Psoas muscle (tissue), 8 donors: ENCODE measurements around the gene WDR48. TPM values are rescaled to one million over a fixed set of nuclear protein-coding genes. Genes with fewer than 3 reads are reported as not detected.

Experiments used
- ATAC-seq, 4 donors: fragments of 200-7000 bp; cut with Tn5 transposase; one replicate each; pipeline ENCODE4 v1.9.1; 2020; ENCODE audit warnings: moderate library complexity in 3 of 4, mild to moderate bottlenecking in 2 of 4
- DNase-seq, 2 donors: peaks; one replicate each; pipeline ENCODE4 v3.0.0-alpha.2; 2020
- H3K27ac ChIP-seq: fragments of 200-600 bp; one replicate; pipeline ENCODE4 v1.8.0; 2022
- H3K27me3 ChIP-seq, 3 donors: fragments of 200-600 bp in 1 of 3; one replicate each; pipeline versions ENCODE4 v1.6.1 to v1.8.0; 2013 to 2022; ENCODE audit warnings: low read length in 2 of 3, mild to moderate bottlenecking in 2 of 3, moderate library complexity in 1 of 3; ENCODE audit not compliant: insufficient read depth in 3 of 3
- H3K36me3 ChIP-seq, 2 donors: fragments of 200-600 bp in 1 of 2; one replicate each; pipeline versions ENCODE4 v1.6.1 to v1.8.0; 2013 to 2022; ENCODE audit warnings: low read depth in 1 of 2, mild to moderate bottlenecking in 1 of 2, moderate library complexity in 1 of 2; ENCODE audit not compliant: insufficient read depth in 1 of 2
- H3K4me1 ChIP-seq: fragments of 200-600 bp; one replicate; pipeline ENCODE4 v1.8.0; 2022
- H3K4me3 ChIP-seq: fragments of 200-600 bp; one replicate; pipeline ENCODE4 v1.8.0; 2022; ENCODE audit warnings: mild to moderate bottlenecking
- H3K9me3 ChIP-seq: fragments of 200-600 bp; one replicate; pipeline ENCODE4 v1.8.0; 2022
- CTCF ChIP-seq: fragments of 200-600 bp; IDR thresholded peaks from one replicate; pipeline ENCODE4 v1.8.0; 2022; ENCODE audit warnings: antibody characterized with exemption
- WGBS, 3 donors: extraction: QIAGEN DNeasy Blood & Tissue Kit; methylation state at CpG; one replicate each; pipeline versions ENCODE4 v1.1.6 to v1.1.7; 2013; 5-methylcytosine and 5-hydroxymethylcytosine counted together
- intact Hi-C, 2 donors: fragments of 100-400 bp; cut with DNase I; formaldehyde crosslinking; loops; one replicate each; pipeline versions ENCODE4 v1.11.0 to v1.14.2; 2022
- polyA plus RNA-seq, 3 donors: library from polyadenylated mRNA; stranded (reverse); fragments of 200-250 nt; gene quantifications; one replicate each; pipeline ENCODE4 v1.2.3, GENCODE V29; 2013
- total RNA-seq, 4 donors: library from RNA; stranded (reverse); fragmentation: NEBNext Ultra II Directional in 2 of 4; extraction: Animal tissue kit (Norgen Biotek cat#: 25700) in 2 of 4; gene quantifications; one replicate each; pipeline versions ENCODE4 v1.2.1 to v1.2.4, GENCODE V29; 2021 to 2023
- donor health status: healthy with polysubstance abuse.
- donor health status: DM: no; HTN: no; CAD: no; lungs with moderate emphysema.
- donor health status: Bipolar disorder and iron deficiency.
- donor health status: healthy.
- donor health status: DM: yes; HTN: yes; CAD: no.
- donor health status: DM: no; HTN: no; CAD: no.
- donor health status: DM: no; HTN: no; CAD: no.
- donor health status: DM: yes; HTN: yes; CAD: no.

The WDR48 gene
- total and polyA plus RNA-seq, 7 donors = 8.7 to 27.6 (median 16.0) TPM

GRCh38 chr3:39103324-39103693 lies 51.5 kb downstream of the WDR48 start:
- Histone ChIP-seq H3K9me3 (no peaks in the 10 kb centered on the region), H3K27me3 (no peaks in the 10 kb centered on the region), H3K36me3 (peaks cover 6 to 27% of the 10 kb centered on the region in 2 donors), H3K4me1 (peaks cover 33% of the 10 kb centered on the region), H3K27ac (peak overlapping the region; percentile 100), H3K4me3 (no peak overlapping the region)
- intact Hi-C loops = loop anchor here (2.0 to 10.0 kb wide), 3 partner anchors 185 to 291 kb away; partner anchors contain the start of gene SLC25A38 (in 1 of the 2)
- DNase-seq (no peak), ATAC-seq (no peak)
- WGBS, 3 donors = 65 to 78% (median 70%) methylated on average over 4 of the region's 4 CpGs
- no peak for TF ChIP-seq CTCF

- TF ChIP-seq CTCF = no peak
- peaks cover 34% of the 10 kb centered on the region for H3K4me1 ChIP-seq
- H3K27ac ChIP-seq = peak overlapping the region; percentile 100
- H3K4me3 ChIP-seq = no peak overlapping the region
- no peak for ATAC-seq
- intact Hi-C loops = loop anchor here (2.0 to 10.0 kb wide), 3 partner anchors 185 to 291 kb away; partner anchors contain the start of gene SLC25A38 (in 1 of the 2)
- no peak for DNase-seq
- 71 to 77% (median 71%) methylated on average over 6 of the region's 6 CpGs for WGBS, 3 donors
- peaks cover 6 to 20% of the 10 kb centered on the region in 2 donors for H3K36me3 ChIP-seq
- no peaks in the 10 kb centered on the region for H3K9me3 ChIP-seq
- H3K27me3 ChIP-seq = no peaks in the 10 kb centered on the region
Measured at GRCh38 chr3:39103791-39104552, 52.2 kb downstream of the WDR48 start.

GRCh38 chr3:39104961-39105686 lies 53.3 kb downstream of the WDR48 start:
- peak in 3 of 4 donors; percentile 29 to 59 (median 42) for ATAC-seq
- Histone ChIP-seq H3K27me3 (no peaks in the 10 kb centered on the region), H3K4me3 (peak overlapping the region; percentile 95), H3K4me1 (peaks cover 34% of the 10 kb centered on the region), H3K27ac (peak overlapping the region; percentile 100), H3K9me3 (no peaks in the 10 kb centered on the region), H3K36me3 (peaks cover 0 to 9% of the 10 kb centered on the region in 2 donors)
- DNase-seq = no peak
- intact Hi-C loops = loop anchor here (5.0 to 10.0 kb wide), 6 partner anchors 37 to 290 kb away; partner anchors contain the start of gene SLC25A38 (in 1 of the 2)
- TF ChIP-seq CTCF = no peak
- 49 to 60% (median 56%) methylated on average over 7 of the region's 7 CpGs for WGBS, 3 donors

GRCh38 chr3:39105687-39106063 lies 53.9 kb downstream of the WDR48 start:
- DNase-seq (no peak), ATAC-seq (no peak)
- Histone ChIP-seq H3K36me3 (peaks cover 0 to 3% of the 10 kb centered on the region in 2 donors), H3K27ac (peak overlapping the region; percentile 100), H3K4me1 (peaks cover 34% of the 10 kb centered on the region), H3K4me3 (peak overlapping the region; percentile 95), H3K27me3 (no peaks in the 10 kb centered on the region), H3K9me3 (no peaks in the 10 kb centered on the region)
- WGBS, 3 donors = 41 to 60% (median 47%) methylated on average over 3 of the region's 3 CpGs
- no peak for TF ChIP-seq CTCF
- intact Hi-C loops = loop anchor here (5.0 to 10.0 kb wide), 6 partner anchors 37 to 289 kb away; partner anchors contain the start of gene SLC25A38 (in 1 of the 2)
